ENCODE results near the gene HINT2.

GRCh38 chr9:35776018-35776417, 38.8 kb downstream of the HINT2 start:
- TF ChIP-seq CTCF (IDR thresholded peaks at IDR 0.05; ENCODE audit: low read depth, low read length) = no peak
- TF ChIP-seq EZH2phosphoT487 (IDR thresholded peaks at IDR 0.05; ENCODE audit: low read depth) = no peak

All from OCI-LY3 (cell line).